Measurements from ENCODE around the gene CDHR4.
A peak's percentile ranks its signal among the peaks of the same experiment; 100 is the strongest.
"Not testable (repeated sequence)": the region's sequence is repeated elsewhere in the genome, so short reads cannot be mapped to it uniquely, and the experiment has no call there.

The CDHR4 gene, protein sequence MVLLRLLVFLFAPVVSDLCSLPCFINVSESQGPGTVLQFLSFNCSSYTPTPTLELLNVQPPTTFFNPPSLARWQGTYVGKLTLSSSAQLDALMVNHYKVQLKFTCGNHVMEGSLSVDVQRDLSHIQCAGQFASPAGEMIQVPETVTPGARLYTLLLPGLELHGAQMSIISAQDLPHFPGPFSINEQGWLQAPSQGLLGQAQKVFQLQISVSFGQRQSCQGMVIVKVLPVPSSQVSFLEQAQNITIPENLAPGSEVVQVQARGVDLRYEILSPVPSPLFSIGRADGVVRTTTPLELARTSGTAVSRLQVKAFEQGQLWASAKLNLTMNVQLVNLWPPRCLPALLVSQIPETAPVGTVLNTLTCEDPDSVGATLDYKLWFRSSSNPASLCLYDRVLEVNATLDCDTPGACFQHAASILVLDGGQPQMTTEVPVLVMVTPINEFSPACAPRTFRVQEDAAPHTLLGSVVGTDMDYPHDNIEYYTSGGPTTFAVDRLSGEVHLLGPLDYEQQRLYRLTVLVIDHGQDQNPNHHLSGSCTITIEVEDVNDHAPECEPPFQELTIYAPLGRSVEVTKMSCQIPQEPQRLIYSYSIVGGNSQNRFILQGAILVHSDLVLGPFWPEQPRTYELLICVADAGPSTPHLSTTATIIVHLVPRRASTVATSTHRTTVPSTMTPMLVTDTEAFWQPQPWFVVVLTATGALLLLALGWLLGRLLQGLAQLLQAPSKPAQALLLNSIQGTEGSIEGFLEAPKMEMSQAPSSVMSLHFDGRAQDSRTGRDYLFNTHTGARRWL

DNA sequence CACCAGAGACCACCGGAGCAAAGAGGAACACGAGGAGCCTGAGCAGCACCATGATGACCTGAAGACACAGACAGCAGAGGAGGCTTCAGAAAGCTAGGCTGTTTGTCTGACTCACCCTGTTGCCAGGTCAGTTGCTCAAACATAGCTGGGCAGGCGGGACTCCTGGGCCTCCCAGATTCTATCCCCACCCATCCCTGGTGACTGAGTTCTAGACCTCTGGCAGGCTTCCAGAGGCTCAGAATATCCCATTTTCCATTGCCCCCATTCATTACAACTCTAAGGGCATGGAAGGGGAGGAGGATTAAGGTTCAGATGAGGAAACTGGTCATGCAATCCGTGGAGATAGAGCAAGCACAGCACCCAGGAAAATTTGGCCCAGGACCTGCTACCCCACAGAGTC lies at the start of gene CDHR4:
Gene CDHR4, minus strand, starts transcription at position 113 of the 400 bp plus-strand sequence. Its CDS starts 61 bp downstream, at position 52.
- in situ Hi-C loops (cut with MboI; ENCODE audit: low pct_unique_long_range_greater_than_20kb, low sequenced_read_pairs), result no loop called here
- no peak for DNase-seq

DNA sequence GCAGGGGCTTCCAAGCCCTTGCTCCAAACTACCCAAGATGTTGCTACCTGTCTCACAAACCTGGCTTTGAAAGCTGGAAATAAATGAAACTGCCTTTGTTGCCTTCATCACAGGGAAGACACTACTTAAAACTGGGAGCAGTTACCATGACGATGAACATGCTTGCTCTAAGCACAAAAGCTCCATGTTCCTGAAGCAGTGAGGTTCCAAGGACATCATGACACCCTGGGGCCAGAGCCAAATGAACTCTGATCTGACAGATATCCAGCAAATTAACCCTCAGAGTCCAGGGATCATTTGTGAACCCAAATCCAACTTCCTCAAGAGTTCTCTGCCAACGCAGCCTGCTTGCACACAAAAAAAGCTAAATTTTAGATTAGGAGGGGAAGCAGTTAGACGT lies 46.0 kb upstream of the CDHR4 start:
- DNase-seq, result no peak
- in situ Hi-C loops (cut with MboI; ENCODE audit: low pct_unique_long_range_greater_than_20kb, low sequenced_read_pairs), result no loop called here

DNA sequence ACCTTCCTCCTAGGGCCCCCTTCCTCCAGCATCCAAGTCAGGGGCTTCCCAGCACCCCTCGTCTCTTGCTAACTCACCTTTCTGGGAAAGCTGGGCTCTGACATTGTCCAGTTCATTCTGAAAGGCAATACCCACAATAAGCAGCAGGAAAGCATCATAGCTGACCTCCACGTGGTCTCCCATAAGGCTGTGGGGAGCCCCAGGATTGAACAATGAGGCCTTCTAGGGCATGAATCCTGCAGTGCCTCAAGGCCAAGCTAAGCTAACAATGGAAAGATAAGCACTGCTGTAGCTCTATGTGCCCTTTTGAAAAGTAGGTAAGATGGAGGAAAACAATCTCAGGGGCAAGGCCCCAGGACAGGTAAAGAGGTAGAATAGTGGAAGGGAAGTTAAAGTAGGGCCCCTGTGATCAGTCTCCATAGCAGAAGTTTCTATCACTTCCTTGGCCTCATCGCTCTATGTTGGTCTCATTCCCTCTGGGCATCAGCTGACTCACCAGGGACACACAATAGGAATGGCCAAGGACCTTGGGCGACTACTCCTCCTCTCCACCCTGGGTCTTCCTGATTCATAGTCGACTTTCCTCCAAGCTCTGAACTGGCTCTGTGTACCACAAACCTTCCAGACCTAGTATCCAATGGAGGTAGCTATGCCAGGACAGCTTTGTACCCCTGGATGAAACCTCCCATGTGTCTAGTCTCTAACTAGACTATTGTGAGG lies 45.0 kb upstream of the CDHR4 start:
- no peak for DNase-seq
- in situ Hi-C loops (cut with MboI; ENCODE audit: low pct_unique_long_range_greater_than_20kb, low sequenced_read_pairs), result no loop called here

DNA sequence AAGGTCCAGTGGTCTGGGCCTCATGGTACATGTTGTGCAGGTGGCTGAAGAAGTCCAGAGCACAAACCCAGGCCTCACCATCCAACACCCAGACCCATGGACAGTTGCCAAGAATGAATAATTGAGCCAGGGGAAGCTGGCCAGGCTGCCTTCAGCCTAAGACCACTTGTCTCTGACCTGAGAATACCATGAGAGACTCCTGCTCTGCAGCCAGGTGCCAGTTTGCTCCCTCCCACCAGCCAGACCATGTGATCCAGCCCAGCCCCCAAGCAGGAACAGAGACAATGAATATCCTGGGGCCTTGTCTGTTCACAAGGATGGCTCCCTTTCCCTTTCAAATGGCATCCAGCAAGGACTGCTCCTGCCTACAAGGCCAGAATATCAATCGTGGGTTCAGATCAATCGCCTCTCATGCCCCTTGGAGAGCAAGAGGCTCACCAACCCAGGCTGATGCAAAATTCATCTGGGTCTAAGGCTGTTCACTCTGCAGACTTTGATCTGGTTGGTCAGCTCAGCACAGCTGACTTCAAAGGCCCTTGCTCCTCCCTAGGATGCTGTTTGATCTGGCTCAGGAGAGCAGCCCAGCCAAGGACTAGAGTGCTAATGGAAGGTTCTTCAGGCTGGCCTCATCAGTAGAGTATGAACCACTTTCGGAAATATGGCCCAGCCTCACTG lies 43.3 kb upstream of the CDHR4 start:
- in situ Hi-C loops (cut with MboI; ENCODE audit: low pct_unique_long_range_greater_than_20kb, low sequenced_read_pairs), result no loop called here

DNA sequence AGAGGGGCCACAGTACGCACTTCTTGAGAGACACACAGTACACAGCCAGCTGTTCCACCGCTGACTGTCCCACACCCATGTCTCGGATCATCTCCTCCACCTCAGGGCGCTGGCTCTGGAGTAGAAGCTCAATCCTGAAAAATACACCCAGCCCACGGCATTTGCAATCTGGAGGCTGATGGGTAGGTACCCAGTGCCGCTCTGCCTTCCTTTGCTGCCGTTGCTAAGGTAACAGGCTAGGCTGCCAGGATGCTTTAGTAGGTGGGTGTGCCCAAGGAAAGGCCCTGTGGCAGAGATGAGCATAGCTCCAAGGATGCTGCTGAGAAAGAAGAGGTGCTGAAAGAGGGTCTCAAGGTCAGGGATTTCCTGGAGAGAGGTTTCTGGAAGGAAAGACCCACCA lies 42.1 kb upstream of the CDHR4 start:
- in situ Hi-C loops (cut with MboI; ENCODE audit: low pct_unique_long_range_greater_than_20kb, low sequenced_read_pairs), result no loop called here
- DNase-seq, result no peak

More for the DNA sequence above, 43.3 kb upstream of the CDHR4 start:
- no peak for DNase-seq

DNA sequence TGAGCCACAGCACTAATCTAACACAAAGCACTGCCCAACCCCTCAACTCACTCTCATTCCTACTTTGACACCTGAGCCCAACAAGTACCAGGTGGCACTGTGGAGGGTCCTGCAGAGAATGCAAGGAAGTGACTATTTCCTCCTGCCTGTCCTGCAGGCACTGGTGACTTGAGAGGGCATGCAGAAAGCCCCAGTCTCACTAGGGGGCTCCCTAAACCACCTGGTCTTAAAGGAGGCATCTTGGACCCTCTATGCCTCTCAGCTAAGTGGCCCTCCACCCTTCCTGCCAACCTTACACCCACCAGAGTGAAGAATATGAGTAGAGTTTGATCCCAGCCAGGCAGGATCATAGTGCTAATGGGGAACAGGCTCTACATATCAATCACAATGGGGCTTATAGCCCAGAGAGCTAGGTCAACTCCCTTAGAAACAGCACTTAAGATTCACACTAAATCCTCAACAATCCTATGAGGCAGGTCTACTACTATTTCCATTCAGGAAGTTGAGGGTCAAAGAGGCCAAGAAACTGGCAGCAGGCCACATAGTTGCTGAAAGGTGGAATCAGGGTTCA lies 41.5 kb upstream of the CDHR4 start:
- in situ Hi-C loops (cut with MboI; ENCODE audit: low pct_unique_long_range_greater_than_20kb, low sequenced_read_pairs), result no loop called here
- peak; percentile 68 for DNase-seq

DNA sequence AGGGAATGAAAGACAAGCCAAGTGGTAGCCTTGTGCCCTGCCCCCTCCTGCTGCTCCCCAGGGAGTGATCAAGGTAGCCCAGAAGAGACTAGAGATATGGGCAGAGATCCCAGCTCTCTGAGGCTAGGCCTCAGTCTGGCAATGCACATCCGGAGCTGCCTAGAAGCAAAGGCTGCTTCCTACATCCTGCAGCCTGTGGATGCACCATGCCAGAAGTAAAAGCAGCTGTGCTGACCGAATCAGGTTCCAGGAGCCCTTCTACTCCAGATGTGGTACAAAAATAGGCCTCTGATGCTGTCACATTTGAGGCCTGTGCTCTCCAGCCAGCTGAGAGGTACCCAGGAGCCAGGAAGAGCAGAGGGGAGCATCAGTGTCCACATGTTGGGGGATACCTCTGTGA lies 40.7 kb upstream of the CDHR4 start:
- no peak for DNase-seq
- in situ Hi-C loops (cut with MboI; ENCODE audit: low pct_unique_long_range_greater_than_20kb, low sequenced_read_pairs), result no loop called here

DNA sequence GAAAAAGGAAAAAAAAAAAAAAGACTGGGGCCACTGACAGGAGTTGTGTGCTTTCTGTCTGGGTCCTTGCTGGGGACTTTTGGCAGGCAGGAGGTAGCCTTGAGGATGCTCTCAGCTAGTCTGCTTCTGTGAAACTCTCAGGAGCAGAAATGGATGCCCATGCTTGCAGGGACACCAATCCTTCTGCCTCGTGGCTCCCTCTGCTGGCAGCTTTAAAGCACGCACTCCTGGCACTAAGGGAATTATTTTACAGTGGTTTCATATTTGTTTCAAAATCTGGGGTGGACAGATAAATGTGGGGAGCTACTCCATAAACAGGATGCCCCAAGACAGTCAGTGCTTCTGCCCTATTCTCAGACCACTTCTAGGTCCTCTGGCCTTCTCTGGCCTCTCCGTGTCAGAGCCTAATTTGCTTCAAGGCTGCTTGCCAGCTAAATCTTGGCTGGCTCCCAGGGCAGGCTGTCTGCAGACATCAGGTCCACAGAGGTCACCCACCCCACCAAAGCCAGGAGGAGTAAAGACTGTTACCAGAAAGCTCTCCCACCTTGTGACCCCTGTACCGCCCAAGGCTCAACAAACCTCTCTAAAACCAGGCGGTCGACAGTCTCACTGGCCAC lies 39.6 kb upstream of the CDHR4 start:
- DNase-seq, result peak; percentile 78
- in situ Hi-C loops (cut with MboI; ENCODE audit: low pct_unique_long_range_greater_than_20kb, low sequenced_read_pairs), result no loop called here

DNA sequence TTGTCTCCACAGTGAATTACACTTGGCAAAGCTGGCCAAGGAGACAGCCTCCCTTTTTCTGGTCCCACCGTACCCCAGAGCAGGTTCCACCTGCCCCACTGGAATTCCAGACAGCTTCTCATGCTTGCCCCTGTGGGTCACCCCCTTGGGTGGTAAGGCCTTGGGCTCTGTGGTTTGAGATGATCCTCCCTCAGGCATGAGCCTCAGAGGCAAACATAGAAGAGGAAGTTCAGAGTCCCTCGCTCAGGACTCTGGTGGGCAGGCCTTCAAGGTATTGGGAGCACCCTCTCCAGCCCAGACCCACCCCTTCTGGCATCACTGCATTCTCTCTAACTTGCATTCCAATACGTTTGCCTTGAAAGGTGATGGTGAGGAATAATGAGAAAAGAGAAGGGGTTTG lies 31.7 kb upstream of the CDHR4 start:
- DNase-seq, result peak; percentile 48
- in situ Hi-C loops (cut with MboI; ENCODE audit: low pct_unique_long_range_greater_than_20kb, low sequenced_read_pairs), result no loop called here

DNA sequence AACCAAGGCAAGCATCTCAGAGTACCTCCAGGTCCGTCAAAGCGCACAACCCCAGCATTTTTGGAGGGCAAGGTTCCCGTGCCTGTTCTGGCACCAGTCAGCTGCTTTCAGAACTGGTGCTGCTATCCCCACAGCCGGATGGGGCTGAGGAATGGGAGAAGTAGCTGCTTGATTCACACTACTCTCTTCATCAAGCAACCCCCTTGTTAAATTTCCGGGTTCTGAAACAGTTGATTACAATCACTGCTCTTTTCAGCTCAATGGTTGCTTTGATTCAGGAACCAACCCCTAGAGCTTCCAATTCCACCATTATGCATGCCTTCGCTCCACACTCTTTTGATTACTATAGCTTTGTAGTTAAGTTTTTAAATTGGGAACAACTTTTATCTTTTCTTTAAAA lies 26.3 kb upstream of the CDHR4 start:
- DNase-seq, result no peak
- in situ Hi-C loops (cut with MboI; ENCODE audit: low pct_unique_long_range_greater_than_20kb, low sequenced_read_pairs), result no loop called here

DNA sequence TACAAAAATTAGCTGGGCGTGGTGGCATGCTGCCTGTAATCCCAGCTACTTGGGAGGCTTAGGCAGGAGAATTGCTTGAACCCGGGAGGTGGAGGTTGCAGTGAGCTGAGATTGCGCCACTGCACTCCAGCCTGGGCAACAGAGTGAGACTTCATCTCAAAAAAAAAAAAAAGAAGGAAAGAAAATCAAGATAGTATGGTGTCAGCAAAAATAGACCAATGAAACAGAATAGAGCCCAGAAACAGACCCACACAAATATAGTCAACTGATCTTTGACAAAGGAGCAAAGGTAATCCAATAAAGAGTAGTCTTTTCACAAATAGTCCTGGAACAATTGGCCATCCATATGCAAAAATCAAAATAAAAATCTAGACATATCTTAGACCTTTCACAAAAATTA lies 23.5 kb upstream of the CDHR4 start:
- in situ Hi-C loops (cut with MboI; ENCODE audit: low pct_unique_long_range_greater_than_20kb, low sequenced_read_pairs); DNase-seq: not testable (repeated sequence)

DNA sequence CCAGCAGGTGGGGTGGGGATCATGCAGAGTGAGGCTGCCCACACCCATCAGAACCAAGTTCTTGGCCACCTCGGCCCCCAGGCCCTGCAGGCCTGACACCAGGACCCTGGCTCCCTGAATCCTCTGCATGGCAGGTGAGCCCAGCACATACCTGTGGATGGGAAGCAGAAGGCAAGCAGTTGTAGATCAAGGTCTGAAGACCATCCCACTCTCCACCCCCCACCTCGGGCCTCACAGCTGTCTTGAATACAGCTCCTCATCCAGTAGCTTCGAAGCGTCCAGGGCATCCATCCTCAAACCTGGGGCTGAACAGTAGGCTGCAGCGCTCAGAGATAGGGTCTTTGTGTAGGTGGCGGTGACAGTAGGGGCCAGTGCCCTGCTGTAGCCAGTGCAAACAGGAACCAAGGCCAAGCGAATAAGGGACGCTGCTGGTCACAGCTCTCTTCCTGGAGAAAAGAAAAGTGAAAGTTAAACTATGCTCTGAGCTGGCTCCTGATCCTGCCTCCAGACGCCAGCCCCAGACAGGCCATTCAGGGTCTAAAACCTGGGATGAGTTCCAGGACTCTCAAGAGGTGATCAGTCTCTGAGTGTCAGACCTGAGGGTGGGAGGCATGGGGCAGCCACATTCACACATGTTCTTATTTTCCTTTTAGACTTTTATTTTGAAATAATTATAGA lies 14.0 kb upstream of the CDHR4 start, which contains the start of gene UBA7:
Gene UBA7, minus strand, starts transcription at position 457 of the 678 bp plus-strand sequence. Its CDS starts 166 bp downstream, at position 291.
- DNase-seq, result peak; percentile 73
- in situ Hi-C loops (cut with MboI; ENCODE audit: low pct_unique_long_range_greater_than_20kb, low sequenced_read_pairs), result no loop called here

DNA sequence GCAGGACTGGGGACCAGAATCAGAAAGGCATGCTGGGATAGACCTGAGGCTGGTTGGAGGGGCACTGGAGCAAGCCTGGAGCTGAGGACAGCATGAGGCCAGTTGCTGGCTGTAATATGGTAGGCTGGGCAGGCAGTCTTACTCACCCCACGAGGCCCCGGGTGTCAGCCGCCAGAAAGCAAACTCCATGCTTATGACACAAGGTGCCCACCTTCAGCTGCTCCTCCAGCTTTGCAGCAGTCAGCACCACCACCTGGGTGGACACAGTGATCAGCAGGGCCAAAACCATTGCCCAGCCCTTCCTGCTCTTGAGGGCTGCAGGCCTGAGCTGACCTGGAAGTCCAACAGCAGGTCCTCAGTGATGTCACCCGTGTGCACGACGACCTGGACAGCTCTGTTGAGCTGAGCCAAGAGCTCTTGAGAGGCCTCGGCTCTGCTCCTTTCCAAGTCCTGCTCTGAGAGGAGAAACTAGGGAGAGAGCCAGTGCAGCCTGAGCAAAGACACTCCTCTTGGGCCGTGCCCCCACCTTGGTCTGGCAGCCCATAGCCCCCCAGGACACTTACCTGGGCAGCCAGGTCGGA lies 13.3 kb upstream of the CDHR4 start:
- in situ Hi-C loops (cut with MboI; ENCODE audit: low pct_unique_long_range_greater_than_20kb, low sequenced_read_pairs), result no loop called here
- DNase-seq, result no peak

DNA sequence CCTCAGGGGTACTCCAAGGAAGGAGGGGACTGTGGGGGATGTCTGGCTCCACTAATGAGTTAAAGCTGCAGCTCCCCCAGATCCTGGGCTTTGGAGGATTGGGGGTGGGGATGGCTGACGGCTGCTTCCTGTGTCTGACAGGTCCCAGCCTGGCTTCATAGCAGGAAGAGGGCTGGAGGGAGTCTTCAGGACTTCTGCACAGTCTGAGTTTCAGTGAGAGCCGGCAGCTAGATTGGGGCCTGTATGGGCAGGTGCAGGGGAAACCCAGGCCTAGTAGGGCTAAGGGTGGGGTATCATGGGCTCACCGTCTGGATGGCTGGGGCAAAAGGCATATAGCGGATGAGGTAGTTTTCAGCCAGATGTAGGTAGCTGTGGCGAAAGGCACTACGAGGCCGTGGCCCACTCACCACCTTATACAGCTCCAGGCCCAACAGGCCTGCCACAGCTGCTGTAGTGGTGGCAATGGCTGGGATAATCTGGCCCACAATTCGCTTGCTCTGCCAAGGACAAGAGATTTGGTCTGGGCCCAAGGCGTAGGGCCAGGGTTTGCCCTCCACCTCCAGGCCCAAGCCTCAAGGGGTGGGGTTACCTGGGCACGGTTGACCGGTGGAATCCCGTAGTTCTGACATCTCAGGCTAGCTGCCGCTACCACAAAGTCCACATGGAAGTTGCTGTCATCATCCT lies 7.9 kb upstream of the CDHR4 start:
- in situ Hi-C loops (cut with MboI; ENCODE audit: low pct_unique_long_range_greater_than_20kb, low sequenced_read_pairs), result no loop called here
- DNase-seq, result peak; percentile 72

DNA sequence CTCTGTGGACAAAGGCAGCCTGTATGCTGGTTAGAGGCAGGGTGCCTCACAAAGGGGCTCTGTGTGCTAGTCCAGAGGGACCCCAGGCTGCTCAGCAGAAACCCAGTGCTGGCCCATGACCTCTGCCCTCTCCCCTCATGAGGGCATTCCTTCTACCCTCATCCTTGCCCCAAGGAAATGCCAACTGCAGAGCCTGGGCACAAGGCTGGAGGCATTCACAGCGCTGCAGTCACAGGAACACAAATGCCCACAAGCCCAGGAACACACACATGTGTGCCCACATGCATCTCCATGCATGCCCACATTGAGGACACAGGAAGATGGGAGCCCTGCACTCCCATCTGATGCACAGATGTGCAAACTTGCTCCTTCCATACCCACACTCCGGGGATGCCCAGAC lies 7.2 kb upstream of the CDHR4 start:
- no peak for DNase-seq

DNA sequence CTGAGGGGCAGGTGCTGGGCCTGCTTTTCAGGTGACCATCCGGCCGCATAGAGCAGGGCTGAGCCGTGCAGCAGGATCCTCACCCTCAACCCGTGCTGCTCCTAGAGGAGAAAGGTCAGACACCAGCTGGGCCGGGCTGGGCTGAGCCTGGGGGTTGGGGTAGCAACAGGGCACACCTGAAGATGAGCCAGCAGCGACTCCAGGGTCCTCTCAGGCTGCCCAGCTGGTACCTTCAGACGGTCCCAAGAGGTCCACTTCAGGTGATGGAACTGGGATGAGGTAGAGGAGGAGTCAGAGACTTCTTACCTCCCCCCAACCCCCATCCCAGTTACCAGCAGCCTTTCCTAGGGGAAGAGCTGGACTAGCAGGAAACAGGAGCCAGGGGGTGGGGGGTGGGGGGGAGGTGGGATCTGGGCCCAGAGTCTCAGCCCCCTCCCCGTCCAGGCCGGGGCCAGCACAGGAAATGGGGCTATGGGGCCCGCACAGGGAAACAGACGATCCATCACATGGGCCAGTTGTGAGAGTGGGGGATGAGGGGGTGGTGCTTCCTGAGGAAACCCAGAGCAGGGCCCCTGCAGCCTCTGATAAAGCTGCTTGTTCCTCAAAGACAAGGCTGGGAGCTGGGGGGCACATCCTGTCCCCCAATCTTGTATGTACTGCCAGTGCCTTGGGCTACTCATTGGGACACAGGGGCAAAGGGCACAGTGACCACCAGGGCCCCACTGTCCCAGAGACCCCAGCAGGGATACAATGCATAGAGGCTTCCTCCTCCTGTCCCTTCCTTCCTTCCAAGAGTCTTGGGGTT lies 6.4 kb upstream of the CDHR4 start:
- in situ Hi-C loops (cut with MboI; ENCODE audit: low pct_unique_long_range_greater_than_20kb, low sequenced_read_pairs), result no loop called here
- DNase-seq, result peak; percentile 92

More for the DNA sequence above, 7.2 kb upstream of the CDHR4 start:
- in situ Hi-C loops (cut with MboI; ENCODE audit: low pct_unique_long_range_greater_than_20kb, low sequenced_read_pairs), result no loop called here

Measured in KBM-7 (cell line).